NCI-H526 treated with DMSO at 0.1 percent for 48 hours (cell line): Measurements from ENCODE around the gene MEOX1.
"Not testable (repeated sequence)": the region's sequence is repeated elsewhere in the genome, so short reads cannot be mapped to it uniquely, and the experiment has no call there.

ENCODE experiments used
- DNase-seq: peaks from one replicate; lab custom pipeline; 2025; lab: John Stamatoyannopoulos, UW

The MEOX1 gene

DNA sequence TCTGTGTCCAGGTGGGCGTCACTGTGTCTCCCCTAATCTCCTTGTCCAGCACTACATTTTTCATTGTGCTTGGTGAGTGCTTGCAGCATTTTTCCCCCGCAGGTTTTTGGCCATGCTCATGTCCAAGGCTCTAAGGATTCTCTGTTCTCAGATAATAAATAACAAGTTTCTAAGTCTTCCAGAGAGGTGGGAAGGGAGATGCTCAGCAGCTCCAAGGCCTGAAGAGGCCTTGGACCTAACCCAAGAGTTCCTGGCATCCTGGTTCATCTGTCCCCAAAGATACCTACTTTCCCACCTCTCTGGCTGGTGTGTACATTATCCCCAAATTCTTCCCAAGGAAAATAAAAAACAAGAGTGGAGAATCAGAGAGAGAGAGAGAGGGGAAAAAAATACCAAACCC lies 45.3 kb downstream of the MEOX1 start:
- no peak for DNase-seq

DNA sequence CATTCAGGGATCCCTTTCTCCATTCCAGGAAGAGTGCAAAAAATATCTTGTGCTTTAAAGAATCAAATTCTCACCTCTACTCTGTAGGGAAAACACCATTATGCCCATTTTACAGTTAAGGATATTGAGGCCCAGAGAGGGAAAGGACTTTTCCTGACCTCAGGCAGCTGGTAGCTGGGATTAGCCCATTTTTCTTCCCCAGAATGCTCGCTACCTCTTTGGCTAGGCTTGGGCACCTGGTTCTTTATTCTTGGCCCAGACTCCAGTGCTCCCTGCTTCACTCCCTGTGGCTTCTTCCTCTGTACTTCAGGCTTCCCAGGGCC lies 45.7 kb downstream of the MEOX1 start:
- DNase-seq: no peak

DNA sequence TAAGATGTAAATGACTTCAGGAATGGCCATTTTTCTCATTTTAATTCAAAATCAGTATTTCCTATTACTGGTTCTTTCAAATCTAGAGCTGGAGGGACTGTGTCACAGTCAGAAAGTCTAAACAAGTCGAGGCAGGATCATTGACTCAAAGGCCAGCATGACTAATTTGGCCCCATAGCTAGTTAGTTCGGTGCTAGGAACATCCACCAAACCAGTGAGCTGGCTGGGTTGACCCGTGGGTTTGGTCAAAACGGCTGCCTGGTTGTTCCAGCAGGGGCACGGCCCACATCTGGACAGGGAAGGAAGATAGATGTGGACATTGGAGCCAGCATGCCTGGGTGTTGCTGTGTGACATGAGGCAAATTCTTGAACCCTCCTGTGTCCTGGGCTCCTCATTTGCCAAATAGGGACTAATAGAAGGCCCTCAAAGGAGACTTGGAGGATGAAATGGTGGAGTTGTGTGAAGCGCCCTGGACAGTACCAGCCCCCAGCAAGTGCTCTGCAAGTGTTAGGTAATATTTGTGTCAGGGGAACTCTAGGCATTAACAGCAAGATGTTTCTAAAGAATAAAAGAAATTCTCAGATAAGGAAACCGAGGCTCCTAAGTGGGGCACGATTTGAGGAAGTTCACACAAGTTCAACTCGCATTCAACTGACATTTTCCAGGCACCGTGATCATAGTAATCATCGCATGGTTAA lies 46.2 kb downstream of the MEOX1 start:
- no peak for DNase-seq

DNA sequence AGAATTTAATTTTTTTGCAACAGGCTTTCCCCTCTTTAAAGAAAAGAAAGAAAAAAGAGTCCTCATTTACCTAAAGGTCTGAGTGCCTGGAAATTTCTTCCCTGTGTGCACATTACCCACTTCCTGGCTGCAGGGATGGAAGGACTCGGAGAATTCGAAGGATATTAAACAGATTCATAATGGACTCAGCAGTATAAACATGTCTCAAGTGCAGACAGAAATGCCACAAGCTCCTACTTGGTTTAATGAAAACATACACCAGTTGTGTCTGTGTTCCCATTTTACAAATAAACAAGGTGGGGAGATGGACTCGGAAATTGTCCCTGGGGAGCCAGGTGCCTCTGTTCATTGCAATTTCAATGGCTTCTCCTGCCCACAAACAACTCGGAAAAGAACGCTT lies 47.2 kb downstream of the MEOX1 start:
- DNase-seq: no peak

DNA sequence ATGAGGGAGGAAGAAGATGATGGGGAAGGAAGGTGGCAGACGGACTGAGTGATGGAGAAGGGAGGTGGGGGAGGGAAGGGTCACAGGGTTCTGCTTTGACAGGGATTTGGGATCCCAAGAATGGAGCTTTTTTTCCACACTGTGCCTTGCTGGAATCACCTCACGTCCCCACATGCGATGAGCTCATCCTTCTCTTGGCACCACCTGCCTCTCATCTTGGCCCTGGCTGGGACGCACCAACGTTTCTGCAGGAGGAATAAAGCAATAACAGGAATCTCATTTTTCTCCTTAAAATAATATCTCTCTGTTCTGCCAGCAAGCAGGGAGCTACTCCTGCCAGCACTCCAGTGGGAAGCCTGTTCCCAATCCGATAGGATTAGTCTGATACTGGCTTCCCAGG lies 47.8 kb downstream of the MEOX1 start:
- DNase-seq: no peak

DNA sequence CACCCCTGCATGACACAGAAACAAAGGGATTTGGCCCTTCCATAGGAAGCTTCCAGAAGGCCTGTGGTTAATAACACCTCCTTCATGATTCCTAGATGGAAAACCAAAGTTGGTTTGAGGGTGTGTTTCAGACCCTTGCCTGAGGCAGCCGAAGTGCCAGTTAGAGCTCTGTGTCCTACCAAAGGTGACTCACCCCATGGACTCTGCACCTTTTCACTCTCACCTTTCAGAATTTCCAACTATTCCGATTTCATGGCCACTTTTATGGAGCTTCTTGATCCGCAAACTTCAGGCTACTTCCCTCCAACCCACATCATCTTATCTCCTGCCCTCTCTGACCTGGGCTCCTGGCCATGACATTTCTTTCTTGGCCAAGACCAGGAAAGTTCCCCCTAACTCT lies 49.2 kb downstream of the MEOX1 start:
- DNase-seq: no peak

DNA sequence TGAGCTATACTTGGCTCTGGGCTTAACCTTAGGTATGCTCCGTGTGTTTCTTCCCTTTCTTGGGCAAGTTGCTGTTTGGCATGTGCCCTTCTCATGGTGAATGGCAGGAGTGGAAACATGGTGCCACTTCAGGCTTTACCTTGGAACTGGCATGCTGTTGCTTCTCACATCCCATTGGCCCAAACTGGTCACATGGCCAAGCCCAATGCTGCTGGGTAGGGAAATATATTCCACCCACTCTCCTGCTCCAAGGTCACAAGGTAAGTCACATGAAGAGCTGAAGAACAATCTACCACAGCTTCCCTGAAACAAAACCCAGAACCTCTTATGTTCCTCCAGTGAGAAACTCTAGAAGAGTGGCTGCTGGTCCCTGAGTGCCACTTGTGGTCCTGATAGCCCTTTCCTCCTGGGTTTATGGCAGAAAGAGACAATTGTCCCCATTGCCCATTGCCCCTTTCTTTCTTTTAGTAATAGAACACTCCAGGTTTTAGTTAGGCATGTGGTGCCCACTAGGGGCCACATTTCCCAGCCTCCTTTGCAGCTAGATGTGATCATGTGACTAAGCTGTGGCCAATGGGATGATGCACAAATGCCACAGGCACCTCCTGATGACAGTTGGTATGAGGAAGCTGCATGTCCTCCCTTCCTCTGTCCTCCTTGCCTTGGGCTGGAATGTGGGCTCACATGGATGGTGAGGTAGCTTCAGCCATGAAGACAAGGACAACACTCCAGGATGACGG lies 50.3 kb downstream of the MEOX1 start:
- DNase-seq: no peak

DNA sequence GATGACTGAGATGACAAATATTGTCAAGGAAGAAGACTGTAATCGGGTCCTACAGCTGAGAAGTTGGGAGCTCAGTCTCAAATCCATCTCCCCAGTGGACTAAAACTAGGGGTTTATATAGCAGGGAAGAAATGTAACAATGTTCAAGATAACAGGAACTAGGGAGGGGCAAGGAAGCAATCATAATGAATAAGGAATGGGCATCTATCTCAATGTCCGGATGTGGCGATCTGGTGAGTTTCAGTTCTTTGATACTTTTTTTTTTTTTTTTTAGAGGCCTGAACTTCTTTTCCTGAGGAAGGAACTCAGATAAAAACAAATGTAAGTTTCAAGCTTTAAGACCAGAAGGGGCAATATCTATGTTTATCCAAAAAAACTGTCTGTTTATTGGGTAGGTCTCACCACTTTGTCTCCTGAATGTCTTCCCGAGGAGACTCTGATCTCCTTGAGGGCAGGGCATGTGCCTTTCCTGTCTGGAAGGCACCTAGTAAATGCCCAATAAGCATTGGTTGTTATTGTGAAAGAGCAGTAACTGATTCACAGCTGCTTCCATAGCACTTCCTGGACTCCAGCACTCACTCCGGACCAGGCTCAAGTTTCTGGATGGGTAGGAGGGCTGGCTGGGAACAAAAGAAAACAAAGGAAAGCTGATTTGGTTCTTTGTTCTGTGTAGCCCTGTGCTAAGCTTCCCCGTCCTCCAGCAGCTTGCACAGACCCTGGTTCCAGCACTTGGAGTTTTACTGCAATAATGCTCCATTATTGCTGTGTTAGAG lies 51.9 kb downstream of the MEOX1 start:
- DNase-seq: no peak

DNA sequence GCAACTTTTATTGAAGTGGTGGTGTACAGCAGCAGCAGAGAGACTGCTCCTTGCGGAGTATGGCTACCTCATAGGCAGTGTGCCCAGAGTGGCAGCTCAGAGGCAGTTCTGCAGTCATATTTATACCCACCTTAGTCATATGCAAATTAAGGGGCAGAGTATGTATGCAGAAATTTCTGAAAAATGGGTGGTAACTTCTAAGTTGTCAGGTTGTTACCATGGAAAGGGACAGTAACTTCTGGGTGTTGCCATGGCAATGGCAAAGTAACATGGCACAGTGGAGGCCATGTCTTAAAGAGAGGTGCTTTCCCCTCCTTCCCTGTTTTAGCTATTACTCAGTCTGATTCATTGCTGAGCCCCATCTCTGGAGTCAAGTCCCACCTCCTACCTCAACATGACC lies 53.4 kb downstream of the MEOX1 start:
- DNase-seq: no peak

DNA sequence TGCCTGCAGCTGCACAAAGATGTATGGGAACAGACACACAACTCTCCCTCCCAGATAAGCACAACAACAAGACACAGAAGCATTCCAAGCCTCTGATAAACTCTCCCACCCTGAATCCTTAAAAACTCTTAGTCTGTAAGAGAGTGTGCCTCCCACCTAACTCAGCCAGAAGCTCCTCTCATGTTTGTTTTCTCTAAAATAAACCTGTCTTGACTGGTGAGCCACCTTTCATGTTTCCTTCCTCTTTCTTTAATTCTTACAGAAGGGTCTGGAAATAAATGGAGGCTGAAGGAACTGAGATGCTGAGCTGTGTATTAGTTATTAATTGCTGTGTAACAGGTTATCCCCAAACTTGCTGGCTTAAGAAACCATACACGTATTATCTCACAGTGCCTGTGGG lies 57.2 kb downstream of the MEOX1 start:
- no peak for DNase-seq

DNA sequence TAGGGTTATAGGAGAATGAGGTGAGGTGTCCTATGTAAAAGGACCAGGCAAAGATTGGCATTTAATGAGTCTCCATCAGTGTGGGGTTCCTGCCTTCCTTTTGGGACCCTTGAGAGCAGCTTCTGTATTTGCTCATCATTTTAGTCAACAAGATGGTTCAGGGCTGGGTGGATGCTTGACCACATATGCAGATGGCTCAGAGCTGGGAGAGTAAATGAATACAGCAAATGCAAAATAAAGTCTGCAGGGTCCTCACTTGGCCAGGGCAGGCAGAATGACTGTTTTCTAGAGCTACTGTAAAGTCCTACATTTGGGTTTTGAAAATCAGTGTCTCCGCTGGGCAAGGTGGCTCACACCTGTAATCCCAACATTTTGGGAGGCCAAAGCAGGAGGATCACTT lies 58.4 kb downstream of the MEOX1 start:
- DNase-seq: no peak

DNA sequence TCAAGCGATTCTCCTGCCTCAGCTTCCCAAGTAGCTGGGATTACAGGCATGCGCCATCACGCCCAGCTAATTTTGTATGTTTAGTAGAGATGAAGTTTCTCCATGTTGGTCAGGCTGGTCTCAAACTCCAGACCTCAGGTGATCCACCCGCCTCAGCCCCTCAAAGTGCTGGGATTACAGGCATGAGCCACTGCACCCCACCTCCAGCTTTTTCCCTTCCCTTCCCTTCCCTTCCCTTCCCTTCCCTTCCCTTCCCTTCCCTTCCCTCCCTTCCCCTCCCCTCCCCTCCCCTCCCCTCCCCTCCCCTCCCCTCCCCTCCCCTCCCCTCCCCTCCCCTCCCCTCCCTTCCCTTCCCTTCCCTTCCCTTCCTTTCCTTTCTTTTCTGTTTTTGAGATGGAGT lies 59.2 kb downstream of the MEOX1 start:
- not testable (repeated sequence) for DNase-seq

DNA sequence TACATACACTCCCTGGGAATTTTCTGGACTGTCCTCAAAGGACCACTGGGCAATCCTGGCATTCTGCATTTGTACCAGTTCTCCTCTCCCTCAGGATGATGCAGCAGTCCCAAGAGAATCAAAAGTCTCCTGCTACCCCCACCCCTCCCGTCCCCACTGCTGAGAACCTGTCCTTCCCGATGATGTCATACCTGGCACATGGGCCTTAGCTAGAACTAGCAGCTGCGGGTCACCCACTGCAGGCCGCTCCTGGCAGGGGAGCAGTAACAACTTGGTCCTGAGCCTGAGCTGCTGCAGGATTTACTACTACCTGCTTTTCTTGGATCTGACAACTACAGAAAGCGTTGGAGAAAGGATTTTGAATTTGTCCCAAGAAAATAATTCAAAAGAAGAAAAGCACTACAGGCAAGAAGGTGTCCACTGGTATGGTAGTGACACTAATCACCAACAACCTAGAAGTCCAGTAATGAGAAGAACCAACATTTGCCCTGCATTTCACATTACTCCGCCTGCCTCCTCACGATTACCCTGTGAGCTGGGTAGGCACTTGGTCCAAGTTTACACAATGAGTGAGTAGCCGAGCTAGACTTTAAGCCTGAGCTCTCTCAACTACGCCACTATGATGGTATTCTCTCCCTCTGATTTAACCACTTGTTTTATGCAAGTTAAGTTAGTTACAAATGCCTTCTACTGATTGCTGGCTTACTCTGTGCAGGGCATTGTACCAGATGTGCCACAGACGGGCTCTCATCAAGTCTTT lies 60.3 kb downstream of the MEOX1 start:
- no peak for DNase-seq

DNA sequence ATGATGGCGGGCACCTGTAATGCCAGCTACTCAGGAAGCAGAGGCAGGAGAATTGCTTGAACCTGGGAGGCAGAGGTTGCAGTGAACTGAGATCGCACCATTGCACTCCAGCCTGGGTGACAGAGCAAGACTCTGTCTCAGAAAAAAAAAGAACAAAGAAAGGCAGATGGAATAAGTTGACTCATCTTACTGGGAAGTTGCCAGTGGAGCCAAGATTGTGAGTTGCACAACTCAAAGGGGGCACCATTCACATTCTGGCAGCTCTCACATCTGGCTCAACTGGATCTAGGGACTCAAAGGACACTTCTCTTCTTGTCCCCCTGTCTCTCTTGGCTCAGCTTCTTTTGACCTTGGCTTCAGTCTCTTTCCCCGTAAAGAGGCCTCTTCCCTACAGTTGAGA lies 61.9 kb downstream of the MEOX1 start:
- DNase-seq: no peak

DNA sequence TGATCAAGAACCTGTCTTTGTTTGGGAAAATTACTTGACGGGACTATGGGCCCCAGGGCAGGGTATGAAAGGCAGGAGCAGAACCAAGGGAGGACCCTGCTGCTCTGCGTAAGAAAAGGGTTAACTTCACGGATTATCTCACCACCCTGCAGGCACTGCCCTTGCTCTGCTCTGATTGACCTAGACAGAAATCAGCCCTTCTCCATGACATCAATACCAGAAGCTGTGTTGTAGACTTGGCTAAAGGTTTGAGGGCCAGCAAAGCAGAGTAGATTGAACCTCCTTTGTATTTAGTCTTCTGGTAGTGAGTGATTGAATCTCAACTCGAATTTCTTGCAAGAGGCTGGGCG lies 62.7 kb downstream of the MEOX1 start:
- no peak for DNase-seq

DNA sequence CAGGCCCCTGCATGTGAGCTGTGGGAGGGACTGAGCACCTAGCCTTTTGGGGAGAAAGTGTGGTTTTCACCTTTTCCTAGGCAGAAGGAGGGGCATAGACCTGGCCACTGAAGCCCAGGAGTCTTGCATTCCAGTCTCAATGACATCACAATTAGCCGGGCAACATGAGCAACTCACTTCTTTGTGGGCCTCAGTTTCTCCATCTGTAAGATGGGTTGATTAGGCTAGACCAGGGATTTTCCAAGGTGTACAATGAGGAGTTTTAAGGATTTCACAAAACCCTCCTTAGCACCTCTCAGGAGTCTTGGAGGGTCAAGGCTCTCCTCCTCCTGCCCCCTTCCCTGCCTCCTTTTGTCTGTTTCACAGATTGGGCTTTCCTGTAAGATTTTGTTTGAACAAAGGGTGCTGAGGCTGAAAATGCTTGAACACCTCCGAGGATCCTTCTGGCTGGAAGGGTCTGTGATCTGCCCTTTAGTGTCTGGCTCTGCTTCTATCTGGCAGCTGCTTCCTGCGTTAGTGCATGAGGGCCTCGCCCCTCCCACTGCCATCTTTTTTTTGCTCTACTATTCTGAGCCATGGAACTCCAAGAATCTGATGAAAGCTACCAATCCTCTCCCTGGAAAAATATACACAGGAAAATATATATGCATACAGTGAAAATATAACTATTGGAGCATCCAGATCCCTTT lies 63.2 kb downstream of the MEOX1 start:
- DNase-seq: no peak

DNA sequence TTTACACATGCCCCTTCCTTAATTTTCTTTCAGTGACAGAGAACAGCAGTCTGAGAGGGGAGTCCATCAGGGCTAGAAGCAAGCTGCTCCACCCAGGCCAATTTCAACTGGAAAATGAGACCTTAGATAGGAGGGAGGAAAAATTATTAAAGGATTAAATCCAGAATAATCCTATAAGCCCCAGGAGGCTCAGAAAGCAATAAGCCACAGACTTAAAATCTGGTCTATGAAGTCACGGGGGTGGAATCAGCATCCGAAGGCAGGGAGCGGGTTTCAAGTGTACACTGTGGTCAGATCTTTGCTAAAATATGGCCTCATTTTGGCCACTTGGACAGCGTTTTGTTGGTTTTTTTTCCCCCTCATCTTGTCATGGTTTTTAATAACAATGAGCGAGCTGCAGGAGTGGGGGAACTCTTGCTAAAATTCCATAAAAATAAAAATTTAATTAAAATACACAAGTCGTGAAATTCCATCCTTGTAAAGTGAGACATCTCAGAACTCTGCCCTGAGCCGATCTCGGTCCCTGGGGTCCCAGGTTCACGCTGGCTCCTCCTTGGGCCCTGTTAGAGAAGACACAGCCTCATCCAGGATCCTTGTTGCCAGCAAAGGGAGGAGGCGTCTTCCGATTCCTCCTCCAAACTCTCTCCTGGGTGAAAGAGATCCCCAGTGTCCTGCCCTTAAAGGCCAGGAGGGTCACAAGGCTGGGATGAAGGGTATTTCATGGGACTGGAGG lies 63.9 kb downstream of the MEOX1 start:
- DNase-seq: no peak

DNA sequence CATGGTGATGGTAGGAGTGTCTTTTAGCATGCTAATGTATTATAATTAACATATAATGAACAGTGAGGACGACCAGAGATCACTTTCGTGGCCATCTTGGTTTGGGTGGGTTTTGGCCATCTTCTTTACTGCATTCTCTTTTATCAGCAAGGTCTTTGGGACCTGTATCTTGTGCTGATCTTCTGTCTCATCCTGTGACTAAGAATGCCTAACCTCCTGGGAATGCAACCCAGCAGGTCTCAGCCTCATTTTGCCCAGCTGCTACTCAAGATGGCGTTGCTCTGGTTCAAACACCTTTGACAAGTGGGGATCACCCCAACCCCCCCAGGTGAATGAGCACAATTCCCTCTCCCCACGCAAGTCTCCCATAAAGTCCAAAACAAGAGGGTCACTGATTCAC lies 66.3 kb downstream of the MEOX1 start:
- DNase-seq: no peak

DNA sequence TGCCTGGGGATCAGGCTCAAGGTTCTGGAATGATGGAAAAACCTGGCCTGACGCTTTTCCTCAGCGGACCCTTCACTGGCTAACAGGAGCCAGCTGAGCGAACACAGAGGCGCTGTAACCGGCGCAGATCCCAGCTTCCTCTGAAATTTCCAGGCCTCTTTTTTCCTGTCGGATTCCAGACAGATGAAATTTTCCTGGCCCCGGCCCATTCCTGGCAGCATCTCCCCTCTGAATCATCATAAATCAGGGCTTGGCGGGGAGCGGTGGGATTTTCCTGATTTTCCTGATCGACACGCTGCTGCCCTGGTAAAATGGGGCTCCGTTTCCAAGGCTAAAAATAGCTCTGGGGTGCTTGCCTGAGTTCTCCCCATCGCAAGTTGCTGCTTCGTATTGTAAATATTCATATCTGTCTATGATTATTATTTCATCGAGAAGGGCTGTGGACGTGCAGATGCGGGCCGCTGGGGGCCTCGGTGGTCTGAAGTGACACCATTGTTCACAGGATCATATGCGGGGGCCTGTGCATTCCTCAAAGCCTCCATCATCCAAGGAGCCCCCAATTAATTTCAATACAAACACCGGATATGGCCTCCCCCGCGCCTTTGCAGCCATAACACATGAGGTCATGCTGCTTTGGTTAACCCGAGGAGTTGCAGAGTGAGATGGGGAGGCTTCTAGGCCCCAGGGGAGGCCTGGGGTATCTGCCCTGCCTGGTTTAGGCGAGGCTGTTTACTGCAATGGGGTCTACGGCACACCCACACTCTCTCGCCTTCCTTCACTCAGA lies 69.8 kb downstream of the MEOX1 start:
- DNase-seq: no peak

DNA sequence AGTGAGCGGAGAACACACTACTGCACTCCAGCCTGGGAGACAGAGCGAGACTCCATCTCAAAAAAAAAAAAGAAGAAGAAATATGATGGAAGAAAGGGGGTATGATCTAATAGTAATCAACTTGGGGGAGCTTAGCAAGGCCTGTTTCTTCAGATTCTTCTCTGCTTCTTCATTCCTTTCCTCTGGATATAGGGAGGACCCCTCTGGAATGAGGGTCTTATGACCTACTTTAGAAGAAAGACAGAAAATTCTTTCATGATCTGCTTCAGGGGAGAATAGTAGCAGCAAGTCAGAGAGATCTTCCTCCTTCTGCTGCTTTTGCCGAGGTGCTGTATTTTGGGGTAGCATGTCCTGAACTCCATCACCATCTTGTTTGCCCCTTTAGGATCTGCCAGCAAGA lies 70.7 kb downstream of the MEOX1 start:
- no peak for DNase-seq
